Astrocyte of the spinal cord (primary cell): ENCODE measurements around the gene RANBP10.

Source experiments
- DNase-seq: peaks from one replicate; pipeline ENCODE4 v3.0.0; 2011; ENCODE audit warnings: low read depth, low spot score
- H3K4me3 ChIP-seq: 2 replicates; pipeline ENCODE4 v1.5.1; 2011; ENCODE audit warnings: low read depth, mild to moderate bottlenecking, low read length, moderate library complexity
- in situ Hi-C: cut with HindIII; loops from 2 replicates; pipeline ENCODE4 v1.10.0; 2017; ENCODE audit warnings: low sequenced_read_pairs
- TF ChIP-seq, protein P1 (sequence below): IDR thresholded peaks from 2 replicates; pipeline ENCODE4 v1.5.1; 2012; ENCODE audit warnings: low read depth, mild to moderate bottlenecking, low read length, inconsistent platforms

Gene RANBP10

DNA sequence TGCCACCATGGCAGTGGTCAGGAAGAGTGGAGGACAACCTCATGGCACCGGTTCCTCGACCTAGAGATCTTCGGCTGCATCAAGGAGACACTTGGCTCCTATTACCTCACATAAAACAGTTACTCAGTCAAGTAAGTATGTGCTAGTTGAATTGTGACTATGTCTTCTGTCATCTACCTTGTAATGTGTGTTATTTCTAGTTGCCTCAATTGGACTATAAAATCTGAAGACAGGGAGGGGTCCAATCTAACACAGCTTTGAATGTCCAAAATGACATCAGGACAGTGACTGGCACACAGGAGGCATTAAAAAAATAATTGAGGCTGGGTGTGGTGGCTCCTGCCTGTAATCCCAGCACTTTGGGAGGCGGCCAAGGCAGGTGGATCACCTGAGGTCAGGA, 122.6 kb downstream of the RANBP10 start:
- H3K4me3 ChIP-seq: no peak overlapping the region
- DNase-seq: no peak
- in situ Hi-C loops: no loop called here
- TF ChIP-seq, protein P1, sequence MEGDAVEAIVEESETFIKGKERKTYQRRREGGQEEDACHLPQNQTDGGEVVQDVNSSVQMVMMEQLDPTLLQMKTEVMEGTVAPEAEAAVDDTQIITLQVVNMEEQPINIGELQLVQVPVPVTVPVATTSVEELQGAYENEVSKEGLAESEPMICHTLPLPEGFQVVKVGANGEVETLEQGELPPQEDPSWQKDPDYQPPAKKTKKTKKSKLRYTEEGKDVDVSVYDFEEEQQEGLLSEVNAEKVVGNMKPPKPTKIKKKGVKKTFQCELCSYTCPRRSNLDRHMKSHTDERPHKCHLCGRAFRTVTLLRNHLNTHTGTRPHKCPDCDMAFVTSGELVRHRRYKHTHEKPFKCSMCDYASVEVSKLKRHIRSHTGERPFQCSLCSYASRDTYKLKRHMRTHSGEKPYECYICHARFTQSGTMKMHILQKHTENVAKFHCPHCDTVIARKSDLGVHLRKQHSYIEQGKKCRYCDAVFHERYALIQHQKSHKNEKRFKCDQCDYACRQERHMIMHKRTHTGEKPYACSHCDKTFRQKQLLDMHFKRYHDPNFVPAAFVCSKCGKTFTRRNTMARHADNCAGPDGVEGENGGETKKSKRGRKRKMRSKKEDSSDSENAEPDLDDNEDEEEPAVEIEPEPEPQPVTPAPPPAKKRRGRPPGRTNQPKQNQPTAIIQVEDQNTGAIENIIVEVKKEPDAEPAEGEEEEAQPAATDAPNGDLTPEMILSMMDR: no peak

DNA sequence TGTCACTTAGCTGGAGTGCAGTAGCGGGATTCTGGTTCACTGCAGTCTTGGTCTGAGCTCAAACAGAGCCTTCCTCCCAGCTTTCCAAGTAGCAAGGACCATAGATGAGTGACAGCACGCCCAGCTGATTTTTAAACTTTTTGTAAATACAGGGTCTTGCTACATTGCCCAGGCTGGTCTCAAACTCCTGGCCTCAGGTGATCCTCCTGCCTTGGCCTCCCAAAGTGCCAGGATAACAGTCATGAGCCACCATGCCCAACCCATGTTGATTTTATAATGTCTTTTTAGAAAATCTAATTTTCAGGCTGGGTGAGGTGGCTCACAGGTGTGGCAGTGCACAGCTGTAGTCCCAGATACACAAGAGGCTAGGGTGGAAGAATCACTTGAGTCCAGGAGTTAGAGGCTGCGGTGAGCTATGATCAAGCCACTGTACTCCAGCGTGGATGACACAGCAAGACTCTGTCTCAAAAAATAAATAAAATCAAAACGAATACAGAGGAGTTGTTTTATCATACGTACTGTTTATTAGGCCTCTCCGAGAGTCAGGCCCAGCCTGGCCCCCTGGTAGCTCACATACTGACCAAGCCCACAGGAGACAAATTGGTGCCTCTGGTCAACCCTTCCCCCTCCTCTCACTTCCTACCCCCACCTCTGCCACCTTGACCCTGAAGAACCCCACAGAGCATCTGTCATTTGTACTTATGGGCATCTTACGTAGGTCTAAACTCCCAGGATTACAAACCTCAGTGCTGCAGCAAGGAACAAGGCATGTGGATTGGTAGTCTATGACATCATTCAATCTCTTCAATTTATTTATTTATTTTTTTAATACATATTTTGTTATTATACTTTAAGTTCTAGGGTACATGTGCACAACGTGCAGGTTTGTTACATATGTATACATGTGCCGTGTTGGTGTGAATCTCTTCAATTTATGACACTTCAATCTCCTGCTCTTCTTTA, 126.1 kb downstream of the RANBP10 start:
- TF ChIP-seq, protein P1: no peak

DNA sequence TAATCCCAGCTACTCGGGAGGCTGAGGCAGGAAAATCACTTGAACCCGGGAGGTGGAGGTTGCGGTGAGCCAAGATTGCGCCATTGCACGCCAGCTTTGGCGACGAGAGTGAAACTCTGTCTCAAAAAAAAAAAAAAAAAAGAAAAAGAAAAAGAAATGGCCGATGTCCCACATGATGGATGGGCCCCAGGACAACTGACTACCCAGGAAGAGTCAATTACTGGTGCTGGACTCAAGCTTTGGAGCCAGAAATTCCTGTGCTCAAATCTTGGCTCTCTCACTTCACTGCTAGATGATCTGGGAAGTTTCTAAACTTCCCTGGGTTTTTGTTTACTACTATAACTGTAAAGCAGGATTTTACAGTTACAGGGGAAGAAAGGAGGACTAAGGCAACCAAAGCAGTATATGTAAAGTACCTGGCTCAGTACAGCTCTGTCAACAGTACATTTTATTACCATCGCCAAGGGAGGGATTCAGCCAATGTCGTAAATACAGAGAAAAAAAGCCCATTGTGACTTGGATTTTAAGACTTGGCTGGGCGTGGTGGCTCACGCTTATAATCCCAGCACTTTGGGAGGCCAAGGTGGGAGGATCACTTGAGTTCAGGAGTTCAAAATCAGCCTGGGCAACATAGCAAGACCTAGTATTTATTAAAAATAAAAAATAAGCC, 127.9 kb downstream of the RANBP10 start:
- no peak overlapping the region for H3K4me3 ChIP-seq
- TF ChIP-seq, protein P1: no peak
- in situ Hi-C loops: no loop called here
- no peak for DNase-seq

More for the DNA sequence above, 126.1 kb downstream of the RANBP10 start:
- in situ Hi-C loops: no loop called here
- H3K4me3 ChIP-seq: no peak overlapping the region
- DNase-seq: no peak

DNA sequence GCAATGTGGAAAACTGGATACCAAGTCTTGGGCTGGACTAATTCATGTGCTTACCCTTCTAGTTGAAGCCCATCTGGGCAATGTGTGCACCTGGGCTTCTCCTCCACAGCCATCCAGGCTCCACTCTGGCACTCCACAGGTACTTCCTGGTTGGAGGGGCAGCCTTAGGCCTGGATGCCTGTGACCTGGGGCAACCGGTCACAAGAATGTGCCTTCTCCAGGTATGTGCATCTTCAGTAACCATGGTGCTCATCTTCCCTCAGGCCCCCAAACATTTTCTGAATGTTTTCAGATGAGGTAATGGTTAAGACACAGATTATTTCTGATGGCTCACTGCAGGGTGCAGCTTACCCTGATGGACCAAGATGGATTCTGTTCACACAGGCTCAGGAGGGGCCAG, 128.6 kb downstream of the RANBP10 start:
- no peak overlapping the region for H3K4me3 ChIP-seq
- in situ Hi-C loops: no loop called here
- no peak for DNase-seq
- TF ChIP-seq, protein P1: no peak

DNA sequence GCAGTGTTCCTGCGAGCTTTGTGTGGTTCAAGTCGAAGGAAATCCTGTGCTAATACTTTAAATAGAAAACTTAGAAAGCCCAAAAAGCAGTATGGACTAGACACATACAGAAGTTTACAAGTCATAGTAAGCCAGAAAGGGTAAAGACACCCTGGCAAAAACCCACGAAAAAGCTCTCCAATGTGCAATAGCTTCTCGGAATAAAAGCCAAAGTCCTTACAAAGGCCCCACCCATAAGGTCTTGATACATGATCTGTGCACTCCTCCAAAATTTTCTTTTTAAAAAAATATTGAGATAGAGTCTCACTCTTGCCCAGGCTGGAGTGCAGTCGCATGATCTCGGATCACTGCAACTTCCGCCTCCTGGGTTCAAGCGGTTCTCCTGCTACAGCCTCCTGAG, 129.4 kb downstream of the RANBP10 start:
- in situ Hi-C loops: no loop called here
- H3K4me3 ChIP-seq: no peak overlapping the region
- TF ChIP-seq, protein P1: no peak
- DNase-seq: no peak

DNA sequence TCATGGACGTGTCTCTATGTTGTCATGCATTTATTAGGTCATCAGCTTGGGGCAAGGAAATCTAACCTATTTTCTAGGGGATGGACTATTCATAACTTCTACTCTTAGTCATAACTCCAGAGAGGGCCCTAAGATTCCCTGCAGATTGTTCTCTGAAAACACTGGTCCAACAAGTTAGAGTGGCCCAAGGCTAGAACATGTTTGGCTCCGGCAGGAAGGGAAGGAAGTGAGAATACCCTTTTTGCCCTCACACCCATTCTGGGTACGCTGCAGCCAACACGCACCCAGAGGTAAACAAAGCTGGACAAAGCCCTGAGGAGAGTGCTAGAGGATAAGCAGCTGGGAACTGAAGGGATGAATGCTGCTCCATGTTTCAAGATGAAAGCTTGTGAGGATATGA, 129.8 kb downstream of the RANBP10 start:
- H3K4me3 ChIP-seq: no peak overlapping the region
- in situ Hi-C loops: no loop called here
- TF ChIP-seq, protein P1: no peak
- DNase-seq: no peak
